ENCODE results near the gene PRKAG2.

The PRKAG2 gene

GRCh38 chr7:151684408-151685175, 192.3 kb downstream of the PRKAG2 start:
- DNase-seq (ENCODE audit: low read depth in 1 of 2, low spot score in 1 of 2), result no peak

GRCh38 chr7:151683615-151684407, 193.1 kb downstream of the PRKAG2 start:
- no peak for DNase-seq (ENCODE audit: low read depth in 1 of 2, low spot score in 1 of 2)

- no peak for DNase-seq (ENCODE audit: low read depth in 1 of 2, low spot score in 1 of 2)
These were observed 193.9 kb downstream of the PRKAG2 start for GRCh38 chr7:151682831-151683614.

GRCh38 chr7:151681726-151682125, 195.2 kb downstream of the PRKAG2 start:
- DNase-seq (ENCODE audit: low read depth in 1 of 2, low spot score in 1 of 2), result no peak

- no peak for DNase-seq (ENCODE audit: low read depth in 1 of 2, low spot score in 1 of 2)
These were observed 196.1 kb downstream of the PRKAG2 start for GRCh38 chr7:151680810-151681209.

GRCh38 chr7:151679881-151680612, 196.9 kb downstream of the PRKAG2 start:
- no peak for DNase-seq (ENCODE audit: low read depth in 1 of 2, low spot score in 1 of 2)

GRCh38 chr7:151679071-151679708, 197.7 kb downstream of the PRKAG2 start:
- DNase-seq (ENCODE audit: low read depth in 1 of 2, low spot score in 1 of 2), result no peak

GRCh38 chr7:151678227-151678604, 198.7 kb downstream of the PRKAG2 start:
- no peak for DNase-seq (ENCODE audit: low read depth in 1 of 2, low spot score in 1 of 2)

- no peak for DNase-seq (ENCODE audit: low read depth in 1 of 2, low spot score in 1 of 2)
These were observed 199.2 kb downstream of the PRKAG2 start for GRCh38 chr7:151677581-151678226.

GRCh38 chr7:151676759-151677158, 200.2 kb downstream of the PRKAG2 start:
- no peak for DNase-seq (ENCODE audit: low read depth in 1 of 2, low spot score in 1 of 2)

GRCh38 chr7:151675196-151675920, 201.6 kb downstream of the PRKAG2 start:
- DNase-seq (ENCODE audit: low read depth in 1 of 2, low spot score in 1 of 2), result no peak

- DNase-seq (ENCODE audit: low read depth in 1 of 2, low spot score in 1 of 2), result no peak
These were observed 202.6 kb downstream of the PRKAG2 start for GRCh38 chr7:151674161-151674920.

GRCh38 chr7:151673216-151673615, 203.7 kb downstream of the PRKAG2 start:
- DNase-seq (ENCODE audit: low read depth in 1 of 2, low spot score in 1 of 2), result no peak

- DNase-seq (ENCODE audit: low read depth in 1 of 2, low spot score in 1 of 2), result no peak
These were observed 204.2 kb downstream of the PRKAG2 start for GRCh38 chr7:151672716-151673115.

- no peak for DNase-seq (ENCODE audit: low read depth in 1 of 2, low spot score in 1 of 2)
These were observed 205.4 kb downstream of the PRKAG2 start for GRCh38 chr7:151671514-151671913.

- DNase-seq (ENCODE audit: low read depth in 1 of 2, low spot score in 1 of 2), result no peak
These were observed 207.2 kb downstream of the PRKAG2 start for GRCh38 chr7:151669762-151670161.

- no peak for DNase-seq (ENCODE audit: low read depth in 1 of 2, low spot score in 1 of 2)
These were observed 210.0 kb downstream of the PRKAG2 start for GRCh38 chr7:151666886-151667285.

GRCh38 chr7:151665368-151665767, 211.5 kb downstream of the PRKAG2 start:
- no peak for DNase-seq (ENCODE audit: low read depth in 1 of 2, low spot score in 1 of 2)

GRCh38 chr7:151664268-151664667, 212.6 kb downstream of the PRKAG2 start:
- DNase-seq (ENCODE audit: low read depth in 1 of 2, low spot score in 1 of 2), result no peak
